ENCODE results near the gene KRTAP22-1. TPM values are rescaled to one million over a fixed set of nuclear protein-coding genes. Genes with fewer than 3 reads are reported as not detected.
A peak's percentile ranks its signal among the peaks of the same experiment; 100 is the strongest.

The KRTAP22-1 gene
- total and polyA plus RNA-seq, 2 of the 4 experiments (the other 2 are of a cell fraction): not detected

- Histone ChIP-seq H3K14ac (replicated peaks; ENCODE audit: low read depth, low read length) (no peak overlapping the region), H3K18ac (ENCODE audit: low read depth, low read length) (no peak overlapping the region), H4K5ac (ENCODE audit: low read depth, low read length) (no peak overlapping the region), H2BK120ac (ENCODE audit: low read depth, low read length) (no peak overlapping the region), H3K9me3 (ENCODE audit: control insufficient read depth, insufficient read depth, low read length) (peaks cover 7% of the 10 kb centered on the region), H2BK15ac (ENCODE audit: low read depth, low read length) (no peak overlapping the region), H3K9me1 (ENCODE audit: insufficient read depth, low read length) (no peaks in the 10 kb centered on the region), H2AK5ac (ENCODE audit: low read depth, low read length) (no peak overlapping the region), H4K91ac (ENCODE audit: insufficient read depth, low read depth, low read length) (no peak overlapping the region), H3K27me3 (ENCODE audit: control insufficient read depth, insufficient read depth, low read length) (no peaks in the 10 kb centered on the region), H2BK20ac (ENCODE audit: low read depth, low read length) (no peak overlapping the region), H2BK5ac (ENCODE audit: low read depth, low read length, poor library complexity, severe bottlenecking) (no peak overlapping the region), H3K56ac (ENCODE audit: extremely low read depth, insufficient read depth, low read length) (no peak overlapping the region), H2AK9ac (replicated peaks; ENCODE audit: low read depth, low read length, poor library complexity) (no peak overlapping the region), H3K36me3 (ENCODE audit: control insufficient read depth, insufficient read depth, low read length) (no peaks in the 10 kb centered on the region), H3K4me1 (ENCODE audit: control insufficient read depth, insufficient read depth, low read length) (no peaks in the 10 kb centered on the region), H4K20me1 (ENCODE audit: insufficient read depth, low read length) (no peaks in the 10 kb centered on the region), H3K79me1 (ENCODE audit: low read depth in 1 of 2, low read length in 2 of 2) (no peaks in the 10 kb centered on the region), H3K27ac (ENCODE audit: insufficient read depth, low read length) (no peak overlapping the region), H3K9ac (ENCODE audit: low read depth, low read length) (no peak overlapping the region), H4K8ac (ENCODE audit: low read depth in 2 of 2, low read length in 2 of 2) (no peak overlapping the region), H3K4me3 (ENCODE audit: insufficient read depth, low read depth, low read length) (no peak overlapping the region), H3K4ac (ENCODE audit: low read depth, low read length) (no peak overlapping the region), H2AFZ (replicated peaks; ENCODE audit: low read length, poor library complexity) (no peak overlapping the region), H3K23ac (ENCODE audit: low read depth, low read length) (no peak overlapping the region), H3K4me2 (ENCODE audit: low read depth, low read length) (no peak overlapping the region)
- no peak for DNase-seq
- WGBS, 2 experiments (ENCODE audit: extremely low coverage in 2 of 2, insufficient read length in 1 of 2): no CpG with 5 or more reads among the region's 2 CpGs
- TF ChIP-seq CEBPB (IDR thresholded peaks at IDR 0.05; ENCODE audit: low read depth, low read length): peak; percentile 37; the same call in 1 of the 2 replicates
- no peak for TF ChIP-seq MXI1 (IDR thresholded peaks at IDR 0.05; ENCODE audit: borderline replicate concordance, low read depth, low read length)
- CTCF ChIA-PET: no interaction called here
- ATAC-seq (ENCODE audit: low read depth): no peak
- intact Hi-C loops (cut with micrococcal nuclease): no loop called here
- POLR2A ChIA-PET (ENCODE audit: unreplicated experiment): no interaction called here
- in situ Hi-C loops (cut with MboI; ENCODE audit: low sequenced_read_pairs): no loop called here
- dilution Hi-C loops (cut with HindIII; ENCODE audit: low sequenced_read_pairs, unreplicated experiment): no loop called here
- BruUV-seq (replicated peaks): no TSS peak
Measured at GRCh38 chr21:30555095-30555494, 45.8 kb upstream of the KRTAP22-1 start.

Data from IMR-90 (cell line).